ENCODE data around the gene ZNF23. TPM values are rescaled to one million over a fixed set of nuclear protein-coding genes. Genes with fewer than 3 reads are reported as not detected.
"Not testable (repeated sequence)": the region's sequence is repeated elsewhere in the genome, so short reads cannot be mapped to it uniquely, and the experiment has no call there.

Gene ZNF23
- total RNA-seq: 10 to 100 TPM in 7 of 8 experiments, 1 to 10 TPM in 1; 9.5 to 23.8 (median 15.5) TPM

GRCh38 chr16:71461686-71462648 is at the start of gene ZNF23:
TSS of gene ZNF23 (minus strand) at chr16:71462247. CDS start at chr16:71456796, 5,451 bp downstream.
- H3K4me1 ChIP-seq (replicated peaks in 1 of 2): peaks cover 8 to 15% of the 10 kb centered on the region in 2 donors
- H3K27ac ChIP-seq: peak within 1 kb of the TSS; percentile 80 to 87
- WGBS, 10 experiments: 0 to 2% (median 0%) methylated on average over 1 to 30 of the region's 52 CpGs; no CpG with 5 or more reads in 4 of the 10 experiments
- in situ Hi-C loops (cut with MboI; ENCODE audit: low pct_unique_long_range_greater_than_20kb in 2 of 9, low sequenced_read_pairs in 9 of 9, unreplicated experiment in 9 of 9): no loop called here
- peak within 1 kb of the TSS; percentile 74 to 96 (median 94) for H3K4me3 ChIP-seq
- ATAC-seq (replicated peaks in 6 of 8): peak; percentile 97 to 100 (median 99)

GRCh38 chr16:71507061-71507460 is 45.0 kb upstream of the ZNF23 start:
- Histone ChIP-seq H3K27ac (no peak overlapping the region), H3K4me3 (no peak overlapping the region), H3K4me1 (replicated peaks in 1 of 2) (no peaks in the 10 kb centered on the region)
- no peak for ATAC-seq (replicated peaks in 6 of 8)
- in situ Hi-C loops (cut with MboI; ENCODE audit: low pct_unique_long_range_greater_than_20kb in 2 of 9, low sequenced_read_pairs in 9 of 9, unreplicated experiment in 9 of 9): loop anchor here in 1 of 9 experiments (10.0 kb wide), 1 partner anchor 92 kb away; no protein-coding TSS in a partner anchor
- WGBS, 10 experiments: 0 to 80% (median 43%) methylated on average over 1 of the region's 1 CpG

GRCh38 chr16:71504901-71505300 is 42.9 kb upstream of the ZNF23 start:
- in situ Hi-C loops (cut with MboI; ENCODE audit: low pct_unique_long_range_greater_than_20kb in 2 of 9, low sequenced_read_pairs in 9 of 9, unreplicated experiment in 9 of 9): loop anchor here in 1 of 9 experiments (10.0 kb wide), 1 partner anchor 90 kb away; no protein-coding TSS in a partner anchor
- Histone ChIP-seq H3K4me3 (no peak overlapping the region), H3K27ac (no peak overlapping the region), H3K4me1 (replicated peaks in 1 of 2) (no peaks in the 10 kb centered on the region)
- 58 to 100% (median 90%) methylated on average over 2 to 5 of the region's 5 CpGs; no CpG with 5 or more reads in 1 of the 10 experiments for WGBS, 10 experiments
- ATAC-seq (replicated peaks in 6 of 8): no peak

DNA sequence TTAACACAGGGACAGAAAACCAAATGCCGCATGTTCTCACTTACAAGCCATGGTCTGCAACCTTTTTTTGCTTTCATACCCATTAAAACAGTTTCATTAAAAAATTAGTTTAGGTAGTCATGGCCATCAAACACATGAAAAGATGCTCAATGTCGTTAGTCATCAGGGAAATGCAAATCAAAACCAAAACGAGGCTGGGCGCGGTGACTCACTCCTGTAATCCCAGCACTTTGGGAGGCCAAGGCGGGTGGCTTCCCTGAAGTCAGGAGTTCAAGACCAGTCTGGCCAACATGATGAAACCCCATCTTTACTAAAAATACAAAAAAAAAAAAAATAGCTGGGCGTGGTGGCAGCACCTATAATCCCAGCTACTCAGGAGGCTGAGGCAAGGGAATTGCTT is 42.0 kb upstream of the ZNF23 start:
- H3K4me1 ChIP-seq (replicated peaks in 1 of 2); H3K4me3 ChIP-seq; ATAC-seq (replicated peaks in 6 of 8); H3K27ac ChIP-seq: not testable (repeated sequence)
- WGBS, 10 experiments: 29 to 81% (median 50%) methylated on average over 1 to 7 of the region's 7 CpGs; no CpG with 5 or more reads in 1 of the 10 experiments
- in situ Hi-C loops (cut with MboI; ENCODE audit: low pct_unique_long_range_greater_than_20kb in 2 of 9, low sequenced_read_pairs in 9 of 9, unreplicated experiment in 9 of 9): loop anchor here in 1 of 9 experiments (10.0 kb wide), 1 partner anchor 89 kb away; no protein-coding TSS in a partner anchor

DNA sequence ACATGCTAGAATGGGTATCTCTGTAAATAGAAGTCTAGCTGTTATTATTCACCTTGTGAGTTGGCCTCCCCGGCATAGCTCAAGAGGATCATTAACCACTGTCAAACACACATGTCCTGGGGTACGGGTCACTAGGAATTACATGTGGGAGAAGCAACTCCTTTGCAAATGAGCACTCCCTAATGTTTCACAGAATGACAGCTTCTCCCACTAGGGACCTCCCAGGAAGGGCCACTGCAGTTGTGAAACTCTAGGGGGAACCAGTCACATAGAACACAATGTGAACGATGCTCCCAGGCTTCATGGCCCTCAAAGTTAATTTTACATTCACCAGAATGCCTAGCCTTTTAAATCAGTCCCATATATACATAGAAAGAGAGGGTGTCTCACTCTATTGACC is 39.5 kb upstream of the ZNF23 start:
- WGBS, 10 experiments: 0 to 71% (median 42%) methylated on average over 1 to 3 of the region's 3 CpGs; no CpG with 5 or more reads in 3 of the 10 experiments
- Histone ChIP-seq H3K4me1 (replicated peaks in 1 of 2) (no peaks in the 10 kb centered on the region), H3K4me3 (no peak overlapping the region), H3K27ac (no peak overlapping the region)
- ATAC-seq (replicated peaks in 6 of 8): no peak
- in situ Hi-C loops (cut with MboI; ENCODE audit: low pct_unique_long_range_greater_than_20kb in 2 of 9, low sequenced_read_pairs in 9 of 9, unreplicated experiment in 9 of 9): loop anchor here in 1 of 9 experiments (10.0 kb wide), 1 partner anchor 87 kb away; no protein-coding TSS in a partner anchor

GRCh38 chr16:71500964-71501363 is 38.9 kb upstream of the ZNF23 start:
- no peak overlapping the region for H3K27ac ChIP-seq
- no peak for ATAC-seq (replicated peaks in 6 of 8)
- no peaks in the 10 kb centered on the region for H3K4me1 ChIP-seq (replicated peaks in 1 of 2)
- H3K4me3 ChIP-seq: no peak overlapping the region
- WGBS, 10 experiments: 0 to 100% (median 47%) methylated on average over 1 to 2 of the region's 2 CpGs; no CpG with 5 or more reads in 4 of the 10 experiments
- in situ Hi-C loops (cut with MboI; ENCODE audit: low pct_unique_long_range_greater_than_20kb in 2 of 9, low sequenced_read_pairs in 9 of 9, unreplicated experiment in 9 of 9): loop anchor here in 1 of 9 experiments (10.0 kb wide), 1 partner anchor 86 kb away; no protein-coding TSS in a partner anchor

DNA sequence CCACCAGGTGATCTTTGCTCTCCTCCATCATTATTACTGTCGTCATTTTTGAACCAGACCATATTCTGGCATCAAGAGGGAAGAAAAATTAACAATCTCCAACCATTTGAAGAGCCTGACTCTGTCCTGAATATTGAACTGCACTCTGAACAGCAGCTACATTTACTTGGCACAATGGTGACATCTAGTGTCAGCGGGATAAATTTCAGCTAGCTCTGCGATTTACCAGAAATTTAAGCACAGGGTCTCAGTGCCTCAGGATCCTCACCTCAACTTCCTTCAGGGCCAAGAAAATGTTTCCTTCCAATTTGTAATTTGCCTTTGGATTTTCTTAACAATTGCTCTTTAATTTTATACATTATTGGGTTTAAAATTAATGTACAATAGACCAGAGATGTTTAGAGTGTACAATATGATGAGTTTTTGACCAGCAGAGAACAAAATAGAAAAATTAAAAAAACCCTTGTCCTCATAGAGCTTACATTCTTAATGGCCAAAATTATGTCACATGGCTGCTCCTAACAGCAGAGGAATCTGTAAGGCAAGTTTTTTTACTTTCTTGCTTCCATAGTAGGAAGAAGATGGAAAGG is 37.8 kb upstream of the ZNF23 start:
- in situ Hi-C loops (cut with MboI; ENCODE audit: low pct_unique_long_range_greater_than_20kb in 2 of 9, low sequenced_read_pairs in 9 of 9, unreplicated experiment in 9 of 9): loop anchor here in 1 of 9 experiments (10.0 kb wide), 1 partner anchor 85 kb away; no protein-coding TSS in a partner anchor
- H3K4me3 ChIP-seq: no peak overlapping the region
- H3K4me1 ChIP-seq (replicated peaks in 1 of 2): no peaks in the 10 kb centered on the region
- no peak overlapping the region for H3K27ac ChIP-seq
- 0 to 11% (median 0%) methylated on average over 1 to 3 of the region's 3 CpGs; no CpG with 5 or more reads in 1 of the 10 experiments for WGBS, 10 experiments
- peak in 7 of 8 experiments; percentile 57 to 85 (median 68) for ATAC-seq (replicated peaks in 6 of 8)

GRCh38 chr16:71498031-71498430 is 36.0 kb upstream of the ZNF23 start:
- WGBS, 10 experiments: 0 to 89% (median 20%) methylated on average over 1 to 3 of the region's 3 CpGs; no CpG with 5 or more reads in 7 of the 10 experiments
- Histone ChIP-seq H3K27ac (no peak overlapping the region), H3K4me3 (no peak overlapping the region), H3K4me1 (replicated peaks in 1 of 2) (no peaks in the 10 kb centered on the region)
- ATAC-seq (replicated peaks in 6 of 8): no peak
- in situ Hi-C loops (cut with MboI; ENCODE audit: low pct_unique_long_range_greater_than_20kb in 2 of 9, low sequenced_read_pairs in 9 of 9, unreplicated experiment in 9 of 9): no loop called here

GRCh38 chr16:71493213-71493612 is 31.2 kb upstream of the ZNF23 start:
- Histone ChIP-seq H3K27ac (no peak overlapping the region), H3K4me3 (no peak overlapping the region), H3K4me1 (replicated peaks in 1 of 2) (no peaks in the 10 kb centered on the region)
- in situ Hi-C loops (cut with MboI; ENCODE audit: low pct_unique_long_range_greater_than_20kb in 2 of 9, low sequenced_read_pairs in 9 of 9, unreplicated experiment in 9 of 9): no loop called here
- ATAC-seq (replicated peaks in 6 of 8): no peak
- WGBS, 10 experiments: 40 to 93% (median 71%) methylated on average over 1 to 3 of the region's 3 CpGs; no CpG with 5 or more reads in 2 of the 10 experiments

DNA sequence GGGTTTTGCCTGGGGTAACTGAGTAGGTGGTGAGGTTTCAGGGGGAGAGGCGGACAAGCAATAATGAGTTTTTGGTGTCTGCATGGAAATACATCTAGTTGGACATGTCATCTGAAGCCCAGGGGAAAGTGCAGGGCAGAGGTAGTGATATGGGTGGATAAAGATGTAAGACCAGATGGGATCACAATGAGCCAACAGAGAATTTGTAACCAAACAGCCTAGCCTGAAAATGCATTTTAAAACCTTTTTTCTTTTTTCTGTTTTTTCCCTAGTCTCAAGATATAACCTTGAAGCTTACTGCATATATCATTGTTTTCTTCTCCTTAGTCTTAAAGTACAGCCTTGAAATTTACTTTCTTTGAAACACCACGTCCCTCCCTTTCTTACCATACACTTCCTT is 30.7 kb upstream of the ZNF23 start:
- no peak overlapping the region for H3K27ac ChIP-seq
- H3K4me3 ChIP-seq: no peak overlapping the region
- H3K4me1 ChIP-seq (replicated peaks in 1 of 2): no peaks in the 10 kb centered on the region
- ATAC-seq (replicated peaks in 6 of 8): no peak
- WGBS, 10 experiments: 20 to 88% (median 67%) methylated on average over 1 to 2 of the region's 2 CpGs; no CpG with 5 or more reads in 1 of the 10 experiments
- in situ Hi-C loops (cut with MboI; ENCODE audit: low pct_unique_long_range_greater_than_20kb in 2 of 9, low sequenced_read_pairs in 9 of 9, unreplicated experiment in 9 of 9): no loop called here

DNA sequence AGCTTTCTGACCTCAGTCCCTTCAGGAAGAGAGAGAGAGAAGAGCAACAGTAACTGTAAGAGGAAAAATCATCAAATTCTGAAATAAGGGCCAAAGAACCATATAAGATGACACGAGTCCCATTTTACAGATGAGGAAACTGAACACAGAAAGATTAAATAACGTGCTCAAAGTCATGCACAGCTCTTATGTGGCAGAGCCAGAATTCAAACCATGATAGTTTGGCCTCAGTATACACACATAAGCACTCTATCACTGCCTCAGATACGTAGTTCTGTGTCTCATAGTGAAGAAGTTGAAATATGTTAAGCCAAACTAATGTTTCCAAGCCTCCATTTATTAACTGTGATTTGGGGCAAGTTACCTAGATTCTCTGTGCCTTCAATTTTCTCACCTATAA is 29.0 kb upstream of the ZNF23 start:
- WGBS, 10 experiments: 13 to 60% (median 37%) methylated on average over 1 to 3 of the region's 3 CpGs; no CpG with 5 or more reads in 4 of the 10 experiments
- no peak for ATAC-seq (replicated peaks in 6 of 8)
- in situ Hi-C loops (cut with MboI; ENCODE audit: low pct_unique_long_range_greater_than_20kb in 2 of 9, low sequenced_read_pairs in 9 of 9, unreplicated experiment in 9 of 9): no loop called here
- no peak overlapping the region for H3K4me3 ChIP-seq
- H3K4me1 ChIP-seq (replicated peaks in 1 of 2): no peaks in the 10 kb centered on the region
- H3K27ac ChIP-seq: no peak overlapping the region

DNA sequence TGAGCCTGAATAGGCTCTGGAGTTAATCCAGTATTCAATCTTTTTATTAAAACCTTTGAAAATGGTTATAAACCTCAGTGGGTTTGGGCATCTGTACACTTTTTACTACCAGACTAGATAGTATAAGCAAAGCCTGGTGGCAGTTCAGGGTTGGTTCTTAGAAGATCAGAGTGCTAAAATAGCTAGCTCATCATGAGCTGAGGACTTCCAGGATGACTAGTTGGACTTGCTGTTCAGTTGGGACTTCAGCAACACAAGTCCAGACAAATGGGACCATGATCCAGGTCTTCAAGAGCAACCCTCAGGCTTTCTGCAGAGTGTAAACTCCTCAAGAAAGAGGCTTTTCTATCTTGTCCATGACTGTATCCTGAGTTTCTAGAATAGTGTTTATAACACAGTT is 28.3 kb upstream of the ZNF23 start:
- no peaks in the 10 kb centered on the region for H3K4me1 ChIP-seq (replicated peaks in 1 of 2)
- ATAC-seq (replicated peaks in 6 of 8): no peak
- H3K27ac ChIP-seq: no peak overlapping the region
- H3K4me3 ChIP-seq: no peak overlapping the region
- in situ Hi-C loops (cut with MboI; ENCODE audit: low pct_unique_long_range_greater_than_20kb in 2 of 9, low sequenced_read_pairs in 9 of 9, unreplicated experiment in 9 of 9): no loop called here

DNA sequence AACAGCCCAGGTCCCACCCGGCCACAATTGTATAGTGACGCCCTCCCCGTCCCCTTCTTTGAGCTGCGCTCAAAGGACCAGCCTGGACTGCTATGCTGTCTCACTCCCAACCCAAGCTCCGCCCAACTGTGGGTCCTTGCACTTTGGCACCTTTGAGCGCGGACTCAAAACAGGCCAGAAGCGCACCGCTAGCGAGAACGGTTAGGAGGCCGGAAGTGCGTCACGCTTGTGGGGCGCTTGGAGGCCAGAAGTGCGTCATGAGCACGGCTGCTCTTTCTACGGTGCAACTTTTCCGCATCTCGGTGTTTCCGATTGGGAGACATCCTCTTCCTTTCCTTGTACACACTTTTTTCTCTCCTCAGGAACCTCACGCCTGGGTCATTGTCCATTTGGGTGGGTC is 27.1 kb upstream of the ZNF23 start, which contains the start of gene ZNF19:
TSS of gene ZNF19 (minus strand) at position 203 of the 400 bp plus-strand sequence. CDS start 7,210 bp downstream, outside the sequence.
- Histone ChIP-seq H3K27ac (no peak within 1 kb of the TSS), H3K4me3 (no peak within 1 kb of the TSS), H3K4me1 (replicated peaks in 1 of 2) (no peaks in the 10 kb centered on the region)
- in situ Hi-C loops (cut with MboI; ENCODE audit: low pct_unique_long_range_greater_than_20kb in 2 of 9, low sequenced_read_pairs in 9 of 9, unreplicated experiment in 9 of 9): no loop called here
- 70 to 100% (median 93%) methylated on average over 2 to 12 of the region's 22 CpGs; no CpG with 5 or more reads in 2 of the 10 experiments for WGBS, 10 experiments
- ATAC-seq (replicated peaks in 6 of 8): no peak

Data from motor neuron (in vitro differentiated cells).